DND-41 (cell line): ENCODE data around the gene IGSF5.
"Not testable (repeated sequence)": the region's sequence is repeated elsewhere in the genome, so short reads cannot be mapped to it uniquely, and the experiment has no call there.

Source experiments
- ATAC-seq: fragments of 200-7000 bp; cut with Tn5 transposase; 3 replicates; pipeline ENCODE4 v1.9.1; 2021; ENCODE audit warnings: low read depth; ENCODE audit not compliant: insufficient read depth
- DNase-seq: peaks from one replicate; pipeline ENCODE4 v3.0.0-alpha.2; 2020
- H2AFZ ChIP-seq: 2 replicates; pipeline ENCODE4 v1.6.0; 2012; ENCODE audit warnings: low read depth, low read length
- H3K27ac ChIP-seq: 2 replicates; pipeline ENCODE4 v1.5.1; 2012; ENCODE audit warnings: low read length, inconsistent platforms
- H3K27me3 ChIP-seq: fragments of 200-600 bp; sonication (generic); 2 replicates; pipeline ENCODE4 v1.6.0; 2012; ENCODE audit warnings: low read length, mild to moderate bottlenecking, inconsistent platforms; ENCODE audit not compliant: insufficient read depth, poor library complexity
- H3K36me3 ChIP-seq: 2 replicates; pipeline ENCODE4 v1.5.1; 2012; ENCODE audit warnings: low read length, inconsistent platforms; ENCODE audit not compliant: insufficient read depth
- H3K4me1 ChIP-seq: 2 replicates; pipeline ENCODE4 v1.5.1; 2012; ENCODE audit warnings: mild to moderate bottlenecking, low read length; ENCODE audit not compliant: insufficient read depth
- H3K4me2 ChIP-seq: 2 replicates; pipeline ENCODE4 v1.6.0; 2012; ENCODE audit warnings: mild to moderate bottlenecking, moderate library complexity, low read length, inconsistent platforms; ENCODE audit not compliant: insufficient read depth
- H3K4me3 ChIP-seq, 2 experiments: fragments of 200-600 bp in 1 of 2; shearing (Covaris generic) in 1 of 2; 2 replicates each; pipeline ENCODE4 v1.5.1; 2012 to 2016; ENCODE audit warnings: inconsistent platforms in 2 of 2, low read length in 2 of 2, mild to moderate bottlenecking in 2 of 2, low read depth in 1 of 2, moderate library complexity in 1 of 2
- H3K79me2 ChIP-seq: 2 replicates; pipeline ENCODE4 v1.6.0; 2012; ENCODE audit warnings: low read length, inconsistent platforms; ENCODE audit not compliant: insufficient read depth
- H3K9ac ChIP-seq: 2 replicates; pipeline ENCODE4 v1.6.0; 2012; ENCODE audit warnings: low read depth, mild to moderate bottlenecking, inconsistent platforms, low read length, moderate library complexity
- H3K9me3 ChIP-seq: 2 replicates; pipeline ENCODE4 v1.5.1; 2012; ENCODE audit warnings: low read length, moderate library complexity, mild to moderate bottlenecking, inconsistent platforms; ENCODE audit not compliant: insufficient read depth, severe bottlenecking
- H4K20me1 ChIP-seq: 2 replicates; pipeline ENCODE4 v1.6.0; 2012; ENCODE audit warnings: low read length; ENCODE audit not compliant: insufficient read depth
- CTCF ChIP-seq: IDR thresholded peaks from 2 replicates; pipeline ENCODE4 v1.5.1; 2012; ENCODE audit warnings: borderline replicate concordance, low read length, moderate library complexity, mild to moderate bottlenecking; ENCODE audit not compliant: poor library complexity, severe bottlenecking; ENCODE audit errors: extremely low read depth
- EZH2 ChIP-seq: IDR thresholded peaks from 3 replicates; pipeline ENCODE4 v1.6.1; 2012; ENCODE audit warnings: borderline replicate concordance, low read depth, mild to moderate bottlenecking, moderate library complexity, low read length, inconsistent platforms; ENCODE audit not compliant: severe bottlenecking

The IGSF5 gene

GRCh38 chr21:39744883-39745282 is at the start of gene IGSF5:
Gene IGSF5 (plus strand): TSS chr21:39745183. CDS start chr21:39745510, 327 bp downstream.
- ATAC-seq, H3K9ac ChIP-seq, H3K4me1 ChIP-seq, H3K27me3 ChIP-seq, DNase-seq, H3K36me3 ChIP-seq, H3K4me2 ChIP-seq, H3K79me2 ChIP-seq, H2AFZ ChIP-seq, H4K20me1 ChIP-seq, H3K9me3 ChIP-seq, H3K4me3 ChIP-seq, H3K27ac ChIP-seq: not testable (repeated sequence)

GRCh38 chr21:39696196-39696595 is 48.8 kb upstream of the IGSF5 start:
- H4K20me1 ChIP-seq = no peaks in the 10 kb centered on the region
- H3K9me3 ChIP-seq = no peaks in the 10 kb centered on the region
- DNase-seq (no peak), ATAC-seq (no peak)
- H3K36me3 ChIP-seq = no peaks in the 10 kb centered on the region
- H3K4me3 ChIP-seq = no peak overlapping the region
- no peak overlapping the region for H3K9ac ChIP-seq
- TF ChIP-seq CTCF (no peak), EZH2 (no peak)
- H3K4me1 ChIP-seq = no peaks in the 10 kb centered on the region
- H3K4me2 ChIP-seq = no peak overlapping the region
- H3K27me3 ChIP-seq = peaks cover 3% of the 10 kb centered on the region
- no peak overlapping the region for H2AFZ ChIP-seq
- no peak overlapping the region for H3K27ac ChIP-seq
- H3K79me2 ChIP-seq = no peaks in the 10 kb centered on the region

GRCh38 chr21:39696618-39697017 is 48.4 kb upstream of the IGSF5 start:
- no peak overlapping the region for H3K4me3 ChIP-seq
- H3K79me2 ChIP-seq = no peaks in the 10 kb centered on the region
- no peaks in the 10 kb centered on the region for H3K9me3 ChIP-seq
- no peak overlapping the region for H2AFZ ChIP-seq
- no peak for DNase-seq
- H3K27me3 ChIP-seq = peaks cover 3% of the 10 kb centered on the region
- no peak overlapping the region for H3K9ac ChIP-seq
- H3K4me2 ChIP-seq = no peak overlapping the region
- H4K20me1 ChIP-seq = no peaks in the 10 kb centered on the region
- TF ChIP-seq CTCF = no peak
- no peaks in the 10 kb centered on the region for H3K36me3 ChIP-seq
- no peak overlapping the region for H3K27ac ChIP-seq
- H3K4me1 ChIP-seq = no peaks in the 10 kb centered on the region
- ATAC-seq = no peak

GRCh38 chr21:39700318-39700717 is 44.7 kb upstream of the IGSF5 start:
- Histone ChIP-seq H2AFZ (no peak overlapping the region), H3K27me3 (peaks cover 3% of the 10 kb centered on the region), H3K4me1 (no peaks in the 10 kb centered on the region), H3K4me2 (no peak overlapping the region), H3K4me3 (no peak overlapping the region), H3K36me3 (no peaks in the 10 kb centered on the region), H3K27ac (no peak overlapping the region), H4K20me1 (no peaks in the 10 kb centered on the region), H3K79me2 (no peaks in the 10 kb centered on the region), H3K9ac (no peak overlapping the region), H3K9me3 (no peaks in the 10 kb centered on the region)
- DNase-seq = no peak
- no peak for TF ChIP-seq CTCF
- no peak for TF ChIP-seq EZH2
- ATAC-seq = no peak
